Measurements from ENCODE around the gene DGKD.

Gene DGKD

DNA sequence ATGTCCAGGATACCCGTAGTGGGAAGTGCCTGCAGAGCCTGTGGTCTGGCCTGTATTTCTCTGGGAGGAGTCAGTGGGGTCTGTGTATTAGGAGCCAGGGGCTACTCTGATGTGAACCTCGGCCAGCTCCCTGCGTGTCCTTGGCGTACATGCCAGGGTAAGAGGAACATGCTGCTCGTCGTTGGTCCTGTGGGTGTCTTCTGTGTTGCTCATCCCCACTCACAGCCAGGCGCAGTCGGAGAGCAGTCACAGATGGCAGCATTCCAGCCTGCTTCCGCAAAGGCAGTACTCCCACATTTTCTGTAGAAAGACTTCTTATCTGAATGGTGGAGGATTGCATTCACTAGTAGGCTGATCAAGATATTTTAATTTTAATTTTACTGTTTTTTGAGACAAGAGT, 84.9 kb downstream of the DGKD start:
- Histone ChIP-seq H3K27ac (no peak overlapping the region), H3K27me3 (replicated peaks) (no peaks in the 10 kb centered on the region), H3K4me3 (ENCODE audit: low read depth, low read length) (no peak overlapping the region), H3K36me3 (replicated peaks) (peaks cover 6% of the 10 kb centered on the region)
- in situ Hi-C loops (cut with HindIII; ENCODE audit: low pct_ligation_motif_present, low sequenced_read_pairs) = no loop called here
- TF ChIP-seq, protein P1, sequence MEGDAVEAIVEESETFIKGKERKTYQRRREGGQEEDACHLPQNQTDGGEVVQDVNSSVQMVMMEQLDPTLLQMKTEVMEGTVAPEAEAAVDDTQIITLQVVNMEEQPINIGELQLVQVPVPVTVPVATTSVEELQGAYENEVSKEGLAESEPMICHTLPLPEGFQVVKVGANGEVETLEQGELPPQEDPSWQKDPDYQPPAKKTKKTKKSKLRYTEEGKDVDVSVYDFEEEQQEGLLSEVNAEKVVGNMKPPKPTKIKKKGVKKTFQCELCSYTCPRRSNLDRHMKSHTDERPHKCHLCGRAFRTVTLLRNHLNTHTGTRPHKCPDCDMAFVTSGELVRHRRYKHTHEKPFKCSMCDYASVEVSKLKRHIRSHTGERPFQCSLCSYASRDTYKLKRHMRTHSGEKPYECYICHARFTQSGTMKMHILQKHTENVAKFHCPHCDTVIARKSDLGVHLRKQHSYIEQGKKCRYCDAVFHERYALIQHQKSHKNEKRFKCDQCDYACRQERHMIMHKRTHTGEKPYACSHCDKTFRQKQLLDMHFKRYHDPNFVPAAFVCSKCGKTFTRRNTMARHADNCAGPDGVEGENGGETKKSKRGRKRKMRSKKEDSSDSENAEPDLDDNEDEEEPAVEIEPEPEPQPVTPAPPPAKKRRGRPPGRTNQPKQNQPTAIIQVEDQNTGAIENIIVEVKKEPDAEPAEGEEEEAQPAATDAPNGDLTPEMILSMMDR (IDR thresholded peaks at IDR 0.05; ENCODE audit: low read depth, low read length, missing control alignments) = no peak
- DNase-seq = no peak

- TF ChIP-seq, protein P1 (IDR thresholded peaks at IDR 0.05; ENCODE audit: low read depth, low read length, missing control alignments) = no peak
- DNase-seq = no peak
- Histone ChIP-seq H3K36me3 (replicated peaks) (peaks cover 6% of the 10 kb centered on the region), H3K27ac (no peak overlapping the region), H3K4me3 (ENCODE audit: low read depth, low read length) (no peak overlapping the region), H3K27me3 (replicated peaks) (no peaks in the 10 kb centered on the region)
- in situ Hi-C loops (cut with HindIII; ENCODE audit: low pct_ligation_motif_present, low sequenced_read_pairs) = no loop called here
These were observed 86.0 kb downstream of the DGKD start for GRCh38 chr2:233440314-233440713.

GRCh38 chr2:233440714-233441113, 86.4 kb downstream of the DGKD start:
- no peaks in the 10 kb centered on the region for H3K27me3 ChIP-seq (replicated peaks)
- no peak for DNase-seq
- H3K4me3 ChIP-seq (ENCODE audit: low read depth, low read length) = no peak overlapping the region
- no peak overlapping the region for H3K27ac ChIP-seq
- TF ChIP-seq, protein P1 (IDR thresholded peaks at IDR 0.05; ENCODE audit: low read depth, low read length, missing control alignments) = no peak
- in situ Hi-C loops (cut with HindIII; ENCODE audit: low pct_ligation_motif_present, low sequenced_read_pairs) = no loop called here
- H3K36me3 ChIP-seq (replicated peaks) = peaks cover 6% of the 10 kb centered on the region

- TF ChIP-seq, protein P1 (IDR thresholded peaks at IDR 0.05; ENCODE audit: low read depth, low read length, missing control alignments) = no peak
- Histone ChIP-seq H3K27ac (no peak overlapping the region), H3K27me3 (replicated peaks) (no peaks in the 10 kb centered on the region), H3K4me3 (ENCODE audit: low read depth, low read length) (no peak overlapping the region), H3K36me3 (replicated peaks) (peaks cover 6% of the 10 kb centered on the region)
- DNase-seq = no peak
- in situ Hi-C loops (cut with HindIII; ENCODE audit: low pct_ligation_motif_present, low sequenced_read_pairs) = no loop called here
These were observed 87.1 kb downstream of the DGKD start for GRCh38 chr2:233441161-233442027.

DNA sequence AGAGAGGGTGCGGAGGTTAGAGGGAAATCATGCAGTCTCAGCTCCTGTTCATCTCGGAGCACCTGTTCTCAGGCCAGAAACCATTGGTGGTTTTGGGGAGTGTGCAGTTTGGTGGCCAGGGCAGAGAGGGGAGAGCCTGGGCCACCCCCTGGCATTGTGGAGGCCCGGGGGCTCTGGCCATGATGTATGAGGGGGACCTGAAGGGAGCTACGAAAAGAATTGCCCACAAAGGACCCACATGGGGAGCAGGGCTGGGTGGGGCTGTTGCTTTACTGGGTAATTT, 87.7 kb downstream of the DGKD start:
- peaks cover 6% of the 10 kb centered on the region for H3K36me3 ChIP-seq (replicated peaks)
- H3K4me3 ChIP-seq (ENCODE audit: low read depth, low read length) = no peak overlapping the region
- DNase-seq = no peak
- H3K27ac ChIP-seq = no peak overlapping the region
- TF ChIP-seq, protein P1 (IDR thresholded peaks at IDR 0.05; ENCODE audit: low read depth, low read length, missing control alignments) = no peak
- no peaks in the 10 kb centered on the region for H3K27me3 ChIP-seq (replicated peaks)
- in situ Hi-C loops (cut with HindIII; ENCODE audit: low pct_ligation_motif_present, low sequenced_read_pairs) = no loop called here
